IPS-18a (cell line): Measurements from ENCODE around the gene SUSD6.
A peak's percentile ranks its signal among the peaks of the same experiment; 100 is the strongest.

Source experiments
- H3K27ac ChIP-seq: one replicate; pipeline ENCODE4 v1.5.1; 2013; ENCODE audit warnings: low read length
- H3K27me3 ChIP-seq: one replicate; pipeline ENCODE4 v1.6.1; 2013; ENCODE audit warnings: mild to moderate bottlenecking, low read length; ENCODE audit not compliant: control insufficient read depth, insufficient read depth
- H3K36me3 ChIP-seq: one replicate; pipeline ENCODE4 v1.6.1; 2013; ENCODE audit warnings: low read depth, low read length; ENCODE audit not compliant: control insufficient read depth
- H3K4me1 ChIP-seq: one replicate; pipeline ENCODE4 v1.6.1; 2013; ENCODE audit warnings: low read depth, low read length; ENCODE audit not compliant: control insufficient read depth
- H3K4me3 ChIP-seq: one replicate; pipeline ENCODE4 v1.5.1; 2013; ENCODE audit warnings: low read length
- H3K9ac ChIP-seq: one replicate; pipeline ENCODE4 v1.6.1; 2013; ENCODE audit warnings: mild to moderate bottlenecking, low read length, moderate library complexity
- H3K9me3 ChIP-seq: one replicate; pipeline ENCODE4 v1.6.1; 2013; ENCODE audit warnings: low read depth, low read length; ENCODE audit not compliant: control insufficient read depth

Gene SUSD6

GRCh38 chr14:69701857-69702256 lies 90.5 kb downstream of the SUSD6 start:
- H3K9me3 ChIP-seq = no peaks in the 10 kb centered on the region
- H3K9ac ChIP-seq = no peak overlapping the region
- H3K36me3 ChIP-seq = no peaks in the 10 kb centered on the region
- H3K4me3 ChIP-seq = no peak overlapping the region
- H3K27ac ChIP-seq = no peak overlapping the region
- no peaks in the 10 kb centered on the region for H3K27me3 ChIP-seq
- peaks cover 18% of the 10 kb centered on the region for H3K4me1 ChIP-seq

GRCh38 chr14:69703047-69704039 lies 91.9 kb downstream of the SUSD6 start:
- Histone ChIP-seq H3K27me3 (no peaks in the 10 kb centered on the region), H3K36me3 (no peaks in the 10 kb centered on the region), H3K9me3 (no peaks in the 10 kb centered on the region), H3K27ac (no peak overlapping the region), H3K4me1 (peaks cover 17% of the 10 kb centered on the region), H3K4me3 (no peak overlapping the region), H3K9ac (no peak overlapping the region)

- Histone ChIP-seq H3K4me1 (peaks cover 22% of the 10 kb centered on the region), H3K4me3 (no peak overlapping the region), H3K27me3 (no peaks in the 10 kb centered on the region), H3K27ac (no peak overlapping the region), H3K36me3 (no peaks in the 10 kb centered on the region), H3K9me3 (no peaks in the 10 kb centered on the region), H3K9ac (no peak overlapping the region)
These were observed 92.9 kb downstream of the SUSD6 start for GRCh38 chr14:69704319-69704718.

- H3K27ac ChIP-seq = no peak overlapping the region
- H3K9me3 ChIP-seq = no peaks in the 10 kb centered on the region
- no peak overlapping the region for H3K9ac ChIP-seq
- H3K27me3 ChIP-seq = no peaks in the 10 kb centered on the region
- H3K4me3 ChIP-seq = no peak overlapping the region
- no peaks in the 10 kb centered on the region for H3K36me3 ChIP-seq
- H3K4me1 ChIP-seq = peaks cover 16% of the 10 kb centered on the region
These were observed 94.3 kb downstream of the SUSD6 start for GRCh38 chr14:69705706-69706105.

GRCh38 chr14:69708049-69708448 lies 96.7 kb downstream of the SUSD6 start:
- no peak overlapping the region for H3K9ac ChIP-seq
- no peaks in the 10 kb centered on the region for H3K27me3 ChIP-seq
- H3K4me3 ChIP-seq = no peak overlapping the region
- no peak overlapping the region for H3K27ac ChIP-seq
- peaks cover 26% of the 10 kb centered on the region for H3K4me1 ChIP-seq
- no peaks in the 10 kb centered on the region for H3K36me3 ChIP-seq
- H3K9me3 ChIP-seq = no peaks in the 10 kb centered on the region

- H3K9ac ChIP-seq = no peak overlapping the region
- H3K27me3 ChIP-seq = no peaks in the 10 kb centered on the region
- no peak overlapping the region for H3K4me3 ChIP-seq
- H3K4me1 ChIP-seq = peaks cover 34% of the 10 kb centered on the region
- no peaks in the 10 kb centered on the region for H3K9me3 ChIP-seq
- H3K36me3 ChIP-seq = no peaks in the 10 kb centered on the region
- H3K27ac ChIP-seq = no peak overlapping the region
These were observed 97.5 kb downstream of the SUSD6 start for GRCh38 chr14:69708586-69709560.

- Histone ChIP-seq H3K36me3 (no peaks in the 10 kb centered on the region), H3K4me3 (no peak overlapping the region), H3K4me1 (peaks cover 42% of the 10 kb centered on the region), H3K9me3 (no peaks in the 10 kb centered on the region), H3K27me3 (no peaks in the 10 kb centered on the region), H3K27ac (no peak overlapping the region), H3K9ac (no peak overlapping the region)
These were observed 99.0 kb downstream of the SUSD6 start for GRCh38 chr14:69710378-69710777.

GRCh38 chr14:69711065-69711464 lies 99.7 kb downstream of the SUSD6 start:
- H3K36me3 ChIP-seq = no peaks in the 10 kb centered on the region
- H3K27ac ChIP-seq = no peak overlapping the region
- no peaks in the 10 kb centered on the region for H3K27me3 ChIP-seq
- H3K9me3 ChIP-seq = no peaks in the 10 kb centered on the region
- peaks cover 42% of the 10 kb centered on the region for H3K4me1 ChIP-seq
- H3K4me3 ChIP-seq = no peak overlapping the region
- no peak overlapping the region for H3K9ac ChIP-seq

GRCh38 chr14:69711477-69711876 lies 100.1 kb downstream of the SUSD6 start:
- Histone ChIP-seq H3K27me3 (no peaks in the 10 kb centered on the region), H3K4me3 (no peak overlapping the region), H3K9ac (no peak overlapping the region), H3K9me3 (no peaks in the 10 kb centered on the region), H3K4me1 (peaks cover 42% of the 10 kb centered on the region), H3K36me3 (no peaks in the 10 kb centered on the region), H3K27ac (no peak overlapping the region)

- H3K9ac ChIP-seq = peak overlapping the region; percentile 58
- no peaks in the 10 kb centered on the region for H3K9me3 ChIP-seq
- no peaks in the 10 kb centered on the region for H3K36me3 ChIP-seq
- peak overlapping the region; percentile 80 for H3K27ac ChIP-seq
- H3K4me1 ChIP-seq = peaks cover 42% of the 10 kb centered on the region
- H3K27me3 ChIP-seq = no peaks in the 10 kb centered on the region
- peak overlapping the region; percentile 31 for H3K4me3 ChIP-seq
These were observed 100.6 kb downstream of the SUSD6 start for GRCh38 chr14:69711881-69712560.

GRCh38 chr14:69712599-69713088 lies 101.2 kb downstream of the SUSD6 start:
- no peaks in the 10 kb centered on the region for H3K9me3 ChIP-seq
- H3K27ac ChIP-seq = peak overlapping the region; percentile 80
- H3K27me3 ChIP-seq = no peaks in the 10 kb centered on the region
- peak overlapping the region; percentile 31 for H3K4me3 ChIP-seq
- peak overlapping the region; percentile 58 for H3K9ac ChIP-seq
- no peaks in the 10 kb centered on the region for H3K36me3 ChIP-seq
- H3K4me1 ChIP-seq = peaks cover 42% of the 10 kb centered on the region
